NCI-H1417 treated with DMSO at 0.1 percent for 48 hours (cell line): ENCODE data around the gene CDK11B.

Source experiments
- DNase-seq: peaks from one replicate; lab custom pipeline; 2025; lab: John Stamatoyannopoulos, UW

Gene CDK11B

GRCh38 chr1:1615256-1616044, 43.4 kb downstream of the CDK11B start, which contains the start of gene MIB2:
TSS of gene MIB2 (plus strand) at chr1:1615500. CDS start at chr1:1623453, 7,953 bp downstream.
- DNase-seq, result peak; percentile 52

GRCh38 chr1:1614954-1615255, 43.9 kb downstream of the CDK11B start:
- no peak for DNase-seq

- DNase-seq, result no peak
Measured at GRCh38 chr1:1614204-1614953, 44.4 kb downstream of the CDK11B start.

GRCh38 chr1:1613509-1614082, 45.2 kb downstream of the CDK11B start:
- no peak for DNase-seq

GRCh38 chr1:1612104-1612400, 46.8 kb downstream of the CDK11B start:
- DNase-seq, result no peak

- DNase-seq, result no peak
Measured at GRCh38 chr1:1610796-1611195, 48.0 kb downstream of the CDK11B start.

- DNase-seq, result no peak
Measured at GRCh38 chr1:1609822-1610485, 48.9 kb downstream of the CDK11B start.

GRCh38 chr1:1606232-1606631, 52.6 kb downstream of the CDK11B start:
- DNase-seq, result no peak

GRCh38 chr1:1605724-1606123, 53.1 kb downstream of the CDK11B start:
- DNase-seq, result no peak

GRCh38 chr1:1605034-1605591, 53.7 kb downstream of the CDK11B start:
- DNase-seq, result no peak

- DNase-seq, result no peak
Measured at GRCh38 chr1:1604374-1605033, 54.3 kb downstream of the CDK11B start.

- DNase-seq, result no peak
Measured at GRCh38 chr1:1603671-1604373, 55.0 kb downstream of the CDK11B start.

GRCh38 chr1:1602968-1603506, 55.8 kb downstream of the CDK11B start:
- DNase-seq, result no peak

- DNase-seq, result no peak
Measured at GRCh38 chr1:1602304-1602967, 56.4 kb downstream of the CDK11B start.

GRCh38 chr1:1601564-1602303, 57.1 kb downstream of the CDK11B start:
- DNase-seq, result no peak

GRCh38 chr1:1600861-1601563, 57.8 kb downstream of the CDK11B start:
- no peak for DNase-seq

- DNase-seq, result no peak
Measured at GRCh38 chr1:1599935-1600860, 58.6 kb downstream of the CDK11B start, which contains the start of gene FNDC10. TSS of gene FNDC10 (minus strand) at chr1:1600135. CDS start at chr1:1600015, 120 bp downstream.
